ENCODE data around the gene ZNF333. TPM values are rescaled to one million over a fixed set of nuclear protein-coding genes. Genes with fewer than 3 reads are reported as not detected.

The ZNF333 gene
- total and polyA plus RNA-seq, 4 donors, result 10.7 to 28.1 (median 16.6) TPM

GRCh38 chr19:14758816-14759215 is 69.0 kb downstream of the ZNF333 start:
- Histone ChIP-seq H3K4me1 (ENCODE audit: control insufficient read depth in 5 of 5, insufficient read depth in 5 of 5, low read length in 5 of 5) (no peaks in the 10 kb centered on the region), H3K27me3 (ENCODE audit: control insufficient read depth in 3 of 3, insufficient read depth in 3 of 3, low read length in 2 of 3) (no peaks in the 10 kb centered on the region), H3K4me3 (no peak overlapping the region), H3K9me3 (ENCODE audit: control insufficient read depth in 4 of 4, insufficient read depth in 3 of 4, low read length in 3 of 4) (no peaks in the 10 kb centered on the region), H3K27ac (ENCODE audit: low read depth in 1 of 2, low read length in 1 of 2) (no peak overlapping the region), H3K9ac (ENCODE audit: insufficient read depth in 1 of 2, low read length in 2 of 2) (no peak overlapping the region), H3K36me3 (ENCODE audit: control insufficient read depth in 4 of 4, insufficient read depth in 4 of 4, low read length in 4 of 4) (no peaks in the 10 kb centered on the region)
- 46 to 69% methylated on average over 13 to 16 of the region's 16 CpGs for WGBS, 2 donors
- ATAC-seq (ENCODE audit: insufficient read depth, low FRiP score), result no peak
- DNase-seq, result peak in 1 of 3 donors; percentile 7
- TF ChIP-seq CTCF (IDR thresholded peaks at IDR 0.05; ENCODE audit: control extremely low read depth, extremely low read depth), result no peak

- no peak for TF ChIP-seq CTCF (IDR thresholded peaks at IDR 0.05; ENCODE audit: control extremely low read depth, extremely low read depth)
- ATAC-seq (ENCODE audit: insufficient read depth, low FRiP score) (no peak), DNase-seq (no peak)
- 68 to 79% methylated on average over 5 of the region's 5 CpGs for WGBS, 2 donors
- H3K27me3 ChIP-seq (ENCODE audit: control insufficient read depth in 3 of 3, insufficient read depth in 3 of 3, low read length in 2 of 3), result no peaks in the 10 kb centered on the region
- no peak overlapping the region for H3K9ac ChIP-seq (ENCODE audit: insufficient read depth in 1 of 2, low read length in 2 of 2)
- H3K27ac ChIP-seq (ENCODE audit: low read depth in 1 of 2, low read length in 1 of 2), result no peak overlapping the region
- no peaks in the 10 kb centered on the region for H3K4me1 ChIP-seq (ENCODE audit: control insufficient read depth in 5 of 5, insufficient read depth in 5 of 5, low read length in 5 of 5)
- no peak overlapping the region for H3K4me3 ChIP-seq
- peaks cover 0 to 2% (median 0%) of the 10 kb centered on the region in 4 donors for H3K9me3 ChIP-seq (ENCODE audit: control insufficient read depth in 4 of 4, insufficient read depth in 3 of 4, low read length in 3 of 4)
- no peaks in the 10 kb centered on the region for H3K36me3 ChIP-seq (ENCODE audit: control insufficient read depth in 4 of 4, insufficient read depth in 4 of 4, low read length in 4 of 4)
Observed at GRCh38 chr19:14761607-14762006, 71.8 kb downstream of the ZNF333 start.

GRCh38 chr19:14762111-14762510 is 72.3 kb downstream of the ZNF333 start:
- no peak overlapping the region for H3K4me3 ChIP-seq
- H3K9ac ChIP-seq (ENCODE audit: insufficient read depth in 1 of 2, low read length in 2 of 2), result no peak overlapping the region
- no peak for ATAC-seq (ENCODE audit: insufficient read depth, low FRiP score)
- H3K36me3 ChIP-seq (ENCODE audit: control insufficient read depth in 4 of 4, insufficient read depth in 4 of 4, low read length in 4 of 4), result no peaks in the 10 kb centered on the region
- no peaks in the 10 kb centered on the region for H3K27me3 ChIP-seq (ENCODE audit: control insufficient read depth in 3 of 3, insufficient read depth in 3 of 3, low read length in 2 of 3)
- H3K4me1 ChIP-seq (ENCODE audit: control insufficient read depth in 5 of 5, insufficient read depth in 5 of 5, low read length in 5 of 5), result no peaks in the 10 kb centered on the region
- WGBS, 2 donors, result 84 to 93% methylated on average over 2 of the region's 2 CpGs
- TF ChIP-seq CTCF (IDR thresholded peaks at IDR 0.05; ENCODE audit: control extremely low read depth, extremely low read depth), result no peak
- H3K9me3 ChIP-seq (ENCODE audit: control insufficient read depth in 4 of 4, insufficient read depth in 3 of 4, low read length in 3 of 4), result peaks cover 0 to 2% (median 0%) of the 10 kb centered on the region in 4 donors
- DNase-seq, result no peak
- H3K27ac ChIP-seq (ENCODE audit: low read depth in 1 of 2, low read length in 1 of 2), result no peak overlapping the region

GRCh38 chr19:14763497-14764145 is 73.8 kb downstream of the ZNF333 start:
- Histone ChIP-seq H3K27ac (ENCODE audit: low read depth in 1 of 2, low read length in 1 of 2) (no peak overlapping the region), H3K9ac (ENCODE audit: insufficient read depth in 1 of 2, low read length in 2 of 2) (no peak overlapping the region), H3K36me3 (ENCODE audit: control insufficient read depth in 4 of 4, insufficient read depth in 4 of 4, low read length in 4 of 4) (no peaks in the 10 kb centered on the region), H3K4me1 (ENCODE audit: control insufficient read depth in 5 of 5, insufficient read depth in 5 of 5, low read length in 5 of 5) (no peaks in the 10 kb centered on the region), H3K27me3 (ENCODE audit: control insufficient read depth in 3 of 3, insufficient read depth in 3 of 3, low read length in 2 of 3) (no peaks in the 10 kb centered on the region), H3K9me3 (ENCODE audit: control insufficient read depth in 4 of 4, insufficient read depth in 3 of 4, low read length in 3 of 4) (peaks cover 0 to 3% (median 0%) of the 10 kb centered on the region in 4 donors), H3K4me3 (no peak overlapping the region)
- TF ChIP-seq CTCF (IDR thresholded peaks at IDR 0.05; ENCODE audit: control extremely low read depth, extremely low read depth), result no peak
- DNase-seq (no peak), ATAC-seq (ENCODE audit: insufficient read depth, low FRiP score) (no peak)
- 65% methylated on average over 4 of the region's 4 CpGs for WGBS, 2 donors

All from lung (tissue), 12 donors.